Measurements from ENCODE around the gene DRD4. TPM values are rescaled to one million over a fixed set of nuclear protein-coding genes. Genes with fewer than 3 reads are reported as not detected.
"Not testable (repeated sequence)": the region's sequence is repeated elsewhere in the genome, so short reads cannot be mapped to it uniquely, and the experiment has no call there.

DRD4 gene
- total RNA-seq, 1 donor from 2014 or later = 0.08 TPM

DNA sequence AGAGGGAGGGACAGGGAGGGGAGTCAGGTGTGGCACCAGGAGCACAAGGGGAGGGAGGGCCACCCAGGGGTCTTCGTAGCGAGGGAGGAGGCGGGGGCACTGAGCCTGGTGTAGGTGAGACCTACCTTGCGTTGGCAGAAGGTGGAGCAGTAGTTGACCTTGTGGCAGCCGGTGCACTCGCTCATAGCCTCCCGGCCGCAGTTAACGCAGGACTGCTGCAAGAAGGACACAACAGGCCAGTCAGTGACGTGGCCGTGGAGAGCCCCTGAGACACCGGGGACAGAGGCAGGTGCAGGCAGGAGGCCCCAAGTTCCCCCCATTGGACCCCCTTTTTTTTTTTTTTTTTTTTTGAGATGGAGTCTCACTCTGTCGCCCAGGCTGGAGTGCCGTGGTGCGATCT, 16.8 kb downstream of the DRD4 start:
- no peak for DNase-seq (ENCODE audit: low read depth)
- H3K4me3 ChIP-seq (ENCODE audit: low read depth, low read length) = no peak overlapping the region
- no peaks in the 10 kb centered on the region for H3K27me3 ChIP-seq (ENCODE audit: control insufficient read depth, insufficient read depth, low read length)
- peaks cover 3% of the 10 kb centered on the region for H3K36me3 ChIP-seq (ENCODE audit: control insufficient read depth, insufficient read depth, low read length)
- TF ChIP-seq, protein P1, sequence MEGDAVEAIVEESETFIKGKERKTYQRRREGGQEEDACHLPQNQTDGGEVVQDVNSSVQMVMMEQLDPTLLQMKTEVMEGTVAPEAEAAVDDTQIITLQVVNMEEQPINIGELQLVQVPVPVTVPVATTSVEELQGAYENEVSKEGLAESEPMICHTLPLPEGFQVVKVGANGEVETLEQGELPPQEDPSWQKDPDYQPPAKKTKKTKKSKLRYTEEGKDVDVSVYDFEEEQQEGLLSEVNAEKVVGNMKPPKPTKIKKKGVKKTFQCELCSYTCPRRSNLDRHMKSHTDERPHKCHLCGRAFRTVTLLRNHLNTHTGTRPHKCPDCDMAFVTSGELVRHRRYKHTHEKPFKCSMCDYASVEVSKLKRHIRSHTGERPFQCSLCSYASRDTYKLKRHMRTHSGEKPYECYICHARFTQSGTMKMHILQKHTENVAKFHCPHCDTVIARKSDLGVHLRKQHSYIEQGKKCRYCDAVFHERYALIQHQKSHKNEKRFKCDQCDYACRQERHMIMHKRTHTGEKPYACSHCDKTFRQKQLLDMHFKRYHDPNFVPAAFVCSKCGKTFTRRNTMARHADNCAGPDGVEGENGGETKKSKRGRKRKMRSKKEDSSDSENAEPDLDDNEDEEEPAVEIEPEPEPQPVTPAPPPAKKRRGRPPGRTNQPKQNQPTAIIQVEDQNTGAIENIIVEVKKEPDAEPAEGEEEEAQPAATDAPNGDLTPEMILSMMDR (IDR thresholded peaks at IDR 0.05; ENCODE audit: insufficient read depth, low read length, poor library complexity, severe bottlenecking) = no peak

- not testable (repeated sequence) for H3K36me3 ChIP-seq (ENCODE audit: control insufficient read depth, insufficient read depth, low read length); H3K4me3 ChIP-seq (ENCODE audit: low read depth, low read length); H3K27me3 ChIP-seq (ENCODE audit: control insufficient read depth, insufficient read depth, low read length); DNase-seq (ENCODE audit: low read depth)
Observed at GRCh38 chr11:654444-654843, 17.4 kb downstream of the DRD4 start.

DNA sequence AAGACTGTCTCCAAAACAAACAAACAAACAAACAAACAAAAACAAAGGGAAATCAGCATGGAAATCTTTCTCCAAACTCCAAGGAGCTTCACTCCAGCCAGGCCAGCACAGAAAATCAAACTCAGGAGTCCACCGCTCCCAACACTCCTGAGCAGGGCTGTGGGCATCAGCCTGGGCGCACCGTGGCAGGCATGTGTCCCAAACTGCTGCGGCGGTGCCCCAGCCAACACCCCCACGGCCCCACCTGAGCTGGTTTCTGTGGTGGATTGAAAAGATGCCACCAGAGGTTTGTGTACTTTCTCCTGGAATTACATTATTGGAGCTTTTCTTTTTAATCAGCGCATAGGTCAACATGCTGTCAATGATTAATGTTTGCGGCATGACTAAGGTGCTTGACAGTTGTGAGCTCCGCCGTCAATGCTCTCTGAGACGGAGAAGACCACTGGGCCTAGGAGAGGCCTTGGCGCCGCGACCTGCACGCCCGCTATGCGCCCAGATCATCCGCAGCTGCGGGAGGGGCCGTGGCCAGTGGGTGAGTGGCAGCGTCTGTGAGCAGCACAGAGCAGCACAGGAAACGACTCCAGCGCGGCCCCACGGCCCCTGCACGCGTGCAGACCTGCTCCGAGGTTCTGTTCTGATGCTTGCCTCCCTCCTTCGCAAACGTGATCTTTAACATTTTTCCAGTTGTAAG, 18.1 kb downstream of the DRD4 start:
- Histone ChIP-seq H3K36me3 (ENCODE audit: control insufficient read depth, insufficient read depth, low read length) (peaks cover 3% of the 10 kb centered on the region), H3K4me3 (ENCODE audit: low read depth, low read length) (no peak overlapping the region), H3K27me3 (ENCODE audit: control insufficient read depth, insufficient read depth, low read length) (no peaks in the 10 kb centered on the region)
- TF ChIP-seq, protein P1 (IDR thresholded peaks at IDR 0.05; ENCODE audit: insufficient read depth, low read length, poor library complexity, severe bottlenecking) = no peak
- peak; percentile 39 for DNase-seq (ENCODE audit: low read depth)

GRCh38 chr11:656426-656825, 19.4 kb downstream of the DRD4 start:
- H3K36me3 ChIP-seq (ENCODE audit: control insufficient read depth, insufficient read depth, low read length) = peaks cover 5% of the 10 kb centered on the region
- no peaks in the 10 kb centered on the region for H3K27me3 ChIP-seq (ENCODE audit: control insufficient read depth, insufficient read depth, low read length)
- TF ChIP-seq, protein P1 (IDR thresholded peaks at IDR 0.05; ENCODE audit: insufficient read depth, low read length, poor library complexity, severe bottlenecking) = no peak
- H3K4me3 ChIP-seq (ENCODE audit: low read depth, low read length) = no peak overlapping the region
- no peak for DNase-seq (ENCODE audit: low read depth)

DNA sequence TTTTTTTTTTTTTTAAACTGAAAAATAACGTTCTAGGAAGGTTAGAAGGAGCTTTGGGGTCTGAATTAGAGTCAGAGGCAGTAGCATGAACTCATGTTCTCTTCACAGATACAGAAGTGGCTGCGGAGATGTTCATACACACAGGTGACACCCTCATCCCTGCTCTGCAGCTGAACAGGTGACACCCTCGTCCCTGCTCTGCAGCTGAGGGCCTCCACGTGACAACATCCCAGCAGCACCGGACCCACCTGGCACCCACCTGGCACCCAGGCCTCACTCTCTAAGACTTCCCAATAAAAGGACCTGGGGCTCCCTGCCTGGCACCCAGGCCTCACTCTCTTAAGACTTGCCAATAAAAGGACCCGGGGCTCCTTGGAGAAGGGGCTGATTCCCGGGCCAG, 19.8 kb downstream of the DRD4 start:
- no peak for DNase-seq (ENCODE audit: low read depth)
- Histone ChIP-seq H3K27me3 (ENCODE audit: control insufficient read depth, insufficient read depth, low read length) (no peaks in the 10 kb centered on the region), H3K4me3 (ENCODE audit: low read depth, low read length) (no peak overlapping the region), H3K36me3 (ENCODE audit: control insufficient read depth, insufficient read depth, low read length) (peaks cover 5% of the 10 kb centered on the region)
- TF ChIP-seq, protein P1 (IDR thresholded peaks at IDR 0.05; ENCODE audit: insufficient read depth, low read length, poor library complexity, severe bottlenecking) = no peak

DNA sequence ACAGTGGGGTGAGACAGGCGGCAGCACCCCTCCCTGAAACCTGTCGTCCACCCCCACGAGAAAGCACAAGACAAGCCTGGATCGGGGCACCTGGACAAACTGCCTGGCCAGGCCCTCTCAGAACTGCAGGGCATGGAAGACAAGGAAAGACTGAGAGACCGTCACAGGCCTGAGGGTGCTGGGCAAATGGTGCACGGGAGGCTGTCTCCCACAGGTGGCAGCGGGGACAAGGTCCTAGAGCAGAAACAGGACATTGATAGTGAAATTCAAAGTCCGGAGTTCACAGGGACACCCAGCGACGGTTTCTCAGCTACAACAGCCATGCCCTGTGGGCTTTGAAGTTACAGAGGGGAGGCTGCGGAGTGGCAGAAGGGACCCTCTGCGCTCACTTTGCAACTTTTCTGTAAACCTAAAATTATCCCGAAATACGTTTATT, 20.6 kb downstream of the DRD4 start:
- TF ChIP-seq, protein P1 (IDR thresholded peaks at IDR 0.05; ENCODE audit: insufficient read depth, low read length, poor library complexity, severe bottlenecking) = no peak
- H3K36me3 ChIP-seq (ENCODE audit: control insufficient read depth, insufficient read depth, low read length) = peaks cover 5% of the 10 kb centered on the region
- H3K27me3 ChIP-seq (ENCODE audit: control insufficient read depth, insufficient read depth, low read length) = no peaks in the 10 kb centered on the region
- no peak overlapping the region for H3K4me3 ChIP-seq (ENCODE audit: low read depth, low read length)
- no peak for DNase-seq (ENCODE audit: low read depth)
